ENCODE results near the gene SDHB.
A peak's percentile ranks its signal among the peaks of the same experiment; 100 is the strongest.

The SDHB gene

DNA sequence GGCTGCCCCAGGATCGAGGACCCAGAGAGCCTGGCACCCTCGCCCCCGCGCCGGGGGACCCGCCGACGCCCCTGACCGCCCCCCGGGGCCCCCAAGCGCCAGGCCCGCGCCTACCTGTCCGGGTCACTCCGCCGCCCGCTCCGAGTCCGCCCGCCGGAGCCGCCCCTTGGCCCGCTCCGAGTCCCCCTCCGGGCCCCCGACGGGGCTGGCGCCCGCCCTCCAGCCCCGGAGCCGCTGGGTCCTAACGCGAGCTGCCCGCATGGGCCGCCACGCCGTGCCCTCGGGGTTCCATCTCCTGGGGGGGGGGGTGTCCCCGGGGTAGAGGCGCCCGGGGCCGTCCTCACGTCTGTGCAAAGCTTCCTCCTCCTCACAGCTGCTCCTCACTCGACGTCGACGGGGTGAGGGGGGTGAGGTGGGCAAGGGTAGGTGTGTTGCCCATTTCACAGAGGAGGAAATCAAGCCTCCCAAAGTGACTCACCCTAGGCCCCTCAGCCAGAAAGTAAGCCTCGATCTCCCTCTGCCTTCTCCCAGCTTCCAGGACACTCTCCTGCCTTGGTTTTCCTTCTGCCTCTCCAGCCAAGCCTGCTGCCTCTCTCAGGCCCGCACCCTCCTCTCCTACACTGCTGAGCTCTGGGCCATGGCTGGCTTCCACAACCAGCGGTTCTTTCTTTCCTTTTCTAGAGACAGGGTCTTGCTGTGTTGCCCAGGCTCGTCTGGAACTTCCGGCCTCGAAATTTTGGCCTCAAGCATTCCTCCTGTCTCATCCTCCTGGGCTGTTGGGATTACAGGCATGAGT is 73.2 kb downstream of the SDHB start, which contains the start of gene MFAP2:
TSS of gene MFAP2 (minus strand) at position 148 of the 796 bp plus-strand sequence. CDS start 2,347 bp downstream, outside the sequence.
- DNase-seq, result no peak

DNA sequence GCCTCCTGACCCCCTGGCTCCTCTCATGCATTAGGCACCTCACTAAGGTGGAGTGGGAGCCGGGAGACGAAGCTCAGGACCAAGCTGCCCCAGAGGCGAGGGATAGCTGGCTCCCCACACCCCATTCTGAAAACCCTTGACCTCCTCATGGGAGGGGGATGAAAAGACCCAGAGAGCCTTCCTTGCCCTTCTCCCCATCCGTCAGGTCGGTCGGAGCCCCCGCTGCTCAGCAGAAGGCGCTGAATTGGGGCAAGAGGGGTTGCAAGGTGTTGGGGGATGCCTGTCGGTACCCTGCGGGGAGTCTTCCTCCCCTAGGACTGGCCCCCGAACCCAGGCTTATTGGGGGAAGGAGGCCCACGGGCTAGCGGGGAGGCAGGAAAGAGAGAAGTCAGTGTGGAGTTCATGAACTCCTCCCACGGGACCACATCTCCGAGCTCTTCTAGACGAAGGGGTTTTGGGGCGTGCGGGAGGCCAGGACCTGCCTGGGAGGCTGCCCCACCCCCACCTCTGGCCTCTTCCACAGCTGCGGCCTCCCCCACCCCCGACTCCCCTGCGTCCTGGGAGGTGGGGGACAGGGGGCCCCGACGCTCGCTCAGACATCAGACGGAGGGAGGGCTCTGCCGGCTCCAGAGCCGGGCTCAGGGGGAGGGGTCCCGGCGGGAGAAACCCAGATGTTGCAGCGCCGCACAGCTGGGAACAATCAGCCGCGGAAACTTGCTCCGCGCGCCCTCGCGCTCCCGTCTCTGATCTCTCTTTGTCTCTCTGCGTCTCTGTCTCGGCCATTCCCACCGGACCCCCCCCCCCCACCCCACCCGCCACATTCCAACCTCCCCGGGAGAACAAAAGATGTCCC is 74.1 kb downstream of the SDHB start:
- DNase-seq, result no peak

DNA sequence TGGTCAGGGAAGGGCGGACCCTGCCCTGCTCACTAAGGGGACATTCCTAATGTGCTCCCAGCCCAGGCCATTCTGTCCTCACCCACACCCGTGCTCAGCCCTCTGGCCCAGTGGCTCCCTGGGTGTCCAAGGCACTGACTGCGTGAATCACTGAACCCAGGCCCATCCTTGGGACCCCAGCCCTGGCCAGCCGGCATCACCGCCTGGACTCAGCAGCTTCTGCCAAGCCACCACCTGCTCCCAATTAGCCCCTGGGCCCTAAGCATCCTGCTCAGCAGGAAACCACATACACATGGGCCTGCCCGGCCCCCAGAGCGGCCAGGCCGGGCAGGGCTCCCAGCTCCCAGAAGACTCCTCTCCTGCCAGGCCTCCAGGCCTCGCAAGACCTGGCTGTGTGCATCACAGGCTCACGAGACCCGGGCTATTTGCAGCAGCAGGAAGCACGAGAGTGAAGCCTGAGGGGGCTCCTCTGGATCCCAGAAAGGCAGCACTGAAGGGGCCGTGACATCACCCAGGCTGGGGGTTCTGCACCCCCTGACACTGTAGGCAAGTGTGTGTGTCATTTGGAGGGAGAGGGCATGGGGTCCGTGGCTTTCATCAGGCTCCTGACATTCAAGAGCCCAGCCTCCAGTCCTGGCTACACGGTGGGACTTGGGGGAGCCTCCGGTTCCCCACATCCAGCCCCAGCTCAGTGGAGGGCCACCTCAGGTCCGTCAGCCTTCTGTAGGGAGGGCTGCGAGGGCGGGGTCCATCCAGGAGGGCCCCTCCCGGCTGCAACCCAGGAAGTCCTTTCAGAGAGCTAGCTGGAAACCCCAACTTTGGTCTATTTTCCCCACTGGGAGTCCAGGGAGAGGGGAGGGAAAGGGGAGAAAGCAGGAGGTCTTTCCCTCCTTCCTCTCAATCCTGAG is 75.0 kb downstream of the SDHB start:
- DNase-seq, result no peak

DNA sequence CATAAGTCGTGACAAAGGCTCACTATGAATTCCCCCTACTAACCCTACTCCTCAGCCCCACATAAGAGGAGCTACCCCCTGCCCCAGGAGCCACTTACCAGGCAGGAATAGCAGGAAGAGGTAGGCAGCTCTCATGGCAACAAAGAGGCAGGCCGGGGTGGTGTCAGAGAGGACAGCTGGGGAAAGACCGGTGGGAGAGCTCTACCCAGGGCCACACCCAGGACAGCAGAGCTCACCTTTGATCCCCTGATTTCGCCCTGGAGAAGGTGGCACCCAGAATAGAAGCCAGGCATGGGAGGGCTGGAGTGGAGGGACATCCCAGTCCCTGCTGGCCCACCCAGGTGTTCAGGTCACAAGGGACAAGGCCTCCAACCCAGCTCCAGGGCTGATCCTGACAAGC is 75.7 kb downstream of the SDHB start:
- DNase-seq, result no peak

DNA sequence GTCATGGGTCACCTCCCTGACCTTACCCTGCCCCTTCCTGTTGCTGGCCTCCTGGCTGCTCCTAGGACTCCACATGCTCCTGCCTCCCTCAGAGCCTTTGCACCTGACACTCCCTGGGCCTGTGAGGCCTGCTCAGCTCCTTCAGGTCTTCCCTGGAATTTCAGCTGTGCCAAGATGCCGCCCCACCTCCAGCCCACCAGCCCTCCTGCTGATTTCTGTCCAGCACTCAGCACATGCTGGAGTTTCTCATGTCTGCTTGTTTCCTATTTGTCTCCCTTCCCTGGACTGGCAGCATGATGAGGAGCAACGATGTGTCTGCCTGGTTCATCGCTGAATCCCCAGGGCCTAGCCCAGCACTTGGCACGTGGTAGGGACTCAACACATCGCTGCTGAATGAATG is 76.5 kb downstream of the SDHB start:
- DNase-seq, result no peak

DNA sequence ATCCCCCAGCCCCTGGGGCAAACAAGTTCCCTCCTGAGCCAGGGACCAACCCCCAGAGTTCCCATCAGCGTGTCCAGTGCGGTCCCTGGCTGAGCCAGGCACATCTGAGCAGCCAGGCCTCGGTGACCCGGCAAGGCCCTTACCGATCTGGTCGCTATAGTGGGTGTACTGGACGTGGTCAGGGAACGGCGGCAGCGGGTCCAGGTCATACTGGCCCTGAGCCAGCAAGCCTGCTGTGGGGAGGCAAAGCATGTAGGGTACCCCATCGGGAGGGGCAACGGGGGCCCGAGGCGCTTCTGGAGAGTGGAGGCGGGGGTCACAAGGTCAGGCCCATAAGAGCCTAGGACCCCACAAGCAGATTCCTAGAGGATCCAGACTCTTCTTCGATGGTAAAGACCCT is 76.9 kb downstream of the SDHB start:
- no peak for DNase-seq

DNA sequence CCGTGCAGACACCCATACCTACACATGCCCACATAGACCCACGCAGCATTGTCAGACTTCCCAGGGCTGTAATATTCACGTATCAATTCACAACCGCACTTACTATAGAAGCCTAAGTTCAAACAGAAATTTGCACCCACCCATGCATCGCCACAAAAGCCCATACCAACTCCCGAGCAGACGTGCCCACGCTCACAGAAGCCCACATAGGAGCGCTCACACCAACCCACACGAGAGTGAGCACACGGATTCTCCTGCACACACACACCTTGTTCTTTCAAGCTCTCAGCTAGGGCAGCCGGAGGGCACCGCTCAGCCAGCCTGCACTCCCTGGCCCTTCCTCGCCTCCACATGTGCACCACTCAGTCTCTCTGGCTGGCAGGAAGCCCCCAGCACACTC is 78.0 kb downstream of the SDHB start:
- no peak for DNase-seq

DNA sequence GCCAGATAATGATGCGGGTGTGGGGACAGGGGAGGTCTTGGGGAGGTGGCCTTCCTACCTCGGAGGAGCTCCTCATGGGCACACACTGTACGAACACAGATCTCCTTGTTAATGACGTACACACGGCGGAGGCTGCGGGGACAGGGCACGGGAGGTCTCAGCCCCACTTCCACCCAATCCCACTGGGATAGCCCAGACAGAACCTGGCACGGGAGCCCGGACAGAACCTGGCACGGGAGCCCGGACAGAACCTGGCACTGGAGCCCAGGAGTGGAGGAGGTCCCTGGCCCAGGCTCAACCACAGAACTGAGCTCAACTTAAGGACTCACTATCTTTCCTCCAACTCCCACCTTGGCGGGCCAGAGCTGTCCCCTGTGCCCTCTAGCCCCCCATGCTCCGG is 78.6 kb downstream of the SDHB start:
- no peak for DNase-seq

DNA sequence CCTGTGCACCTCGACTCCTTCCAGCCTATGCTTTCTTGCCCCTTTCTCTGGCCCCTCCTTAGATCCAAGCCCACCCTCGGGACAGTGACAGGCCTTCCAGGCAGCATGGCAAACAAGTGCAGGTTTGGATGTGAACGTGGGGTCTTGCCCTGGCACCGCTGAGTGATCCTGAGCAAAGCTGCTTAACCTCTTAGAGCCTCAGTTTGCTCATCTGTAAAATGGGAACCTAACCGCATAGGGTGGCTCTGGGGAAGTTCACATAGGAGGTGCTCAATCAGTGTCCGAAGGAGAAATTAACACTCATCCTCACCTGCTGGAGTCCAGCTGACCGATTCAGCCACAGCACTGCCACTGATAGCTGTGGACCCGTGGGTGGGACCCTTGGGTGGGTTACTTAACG is 80.6 kb downstream of the SDHB start:
- no peak for DNase-seq

DNA sequence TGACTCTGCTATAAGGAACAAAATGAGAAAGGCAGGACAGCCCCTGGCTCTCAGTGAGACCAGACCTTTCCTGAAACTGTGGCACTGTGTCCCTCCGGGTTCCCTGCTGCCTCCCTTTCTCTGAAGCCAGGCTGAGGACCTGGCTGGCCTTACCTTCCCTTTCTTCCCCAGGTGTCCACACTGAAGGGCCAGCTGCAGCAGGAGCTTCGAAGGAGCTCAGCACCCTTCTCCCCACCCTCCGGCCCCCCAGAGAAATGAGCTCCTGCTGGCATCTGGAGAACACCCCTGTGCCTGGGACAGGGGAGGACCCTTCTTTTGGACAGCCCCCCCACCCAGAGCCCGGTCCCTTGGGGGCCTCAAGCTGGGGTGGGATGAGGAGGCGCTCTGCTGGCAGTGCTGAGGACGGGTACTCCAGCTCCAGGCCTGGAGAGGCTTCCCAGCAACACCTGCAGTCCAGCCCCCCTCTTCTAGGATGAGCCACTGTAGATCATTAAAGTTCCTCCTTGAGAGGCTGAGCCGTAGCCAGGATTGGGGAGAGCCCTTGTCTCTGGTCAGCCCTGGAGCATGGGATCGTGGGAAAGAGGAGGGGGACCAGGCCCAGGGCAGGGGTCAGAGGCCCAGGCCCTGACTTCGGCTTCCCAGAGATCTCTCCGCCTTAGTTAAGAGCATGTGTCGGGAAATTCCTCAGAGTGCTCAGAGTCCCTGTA is 81.5 kb downstream of the SDHB start:
- no peak for DNase-seq

DNA sequence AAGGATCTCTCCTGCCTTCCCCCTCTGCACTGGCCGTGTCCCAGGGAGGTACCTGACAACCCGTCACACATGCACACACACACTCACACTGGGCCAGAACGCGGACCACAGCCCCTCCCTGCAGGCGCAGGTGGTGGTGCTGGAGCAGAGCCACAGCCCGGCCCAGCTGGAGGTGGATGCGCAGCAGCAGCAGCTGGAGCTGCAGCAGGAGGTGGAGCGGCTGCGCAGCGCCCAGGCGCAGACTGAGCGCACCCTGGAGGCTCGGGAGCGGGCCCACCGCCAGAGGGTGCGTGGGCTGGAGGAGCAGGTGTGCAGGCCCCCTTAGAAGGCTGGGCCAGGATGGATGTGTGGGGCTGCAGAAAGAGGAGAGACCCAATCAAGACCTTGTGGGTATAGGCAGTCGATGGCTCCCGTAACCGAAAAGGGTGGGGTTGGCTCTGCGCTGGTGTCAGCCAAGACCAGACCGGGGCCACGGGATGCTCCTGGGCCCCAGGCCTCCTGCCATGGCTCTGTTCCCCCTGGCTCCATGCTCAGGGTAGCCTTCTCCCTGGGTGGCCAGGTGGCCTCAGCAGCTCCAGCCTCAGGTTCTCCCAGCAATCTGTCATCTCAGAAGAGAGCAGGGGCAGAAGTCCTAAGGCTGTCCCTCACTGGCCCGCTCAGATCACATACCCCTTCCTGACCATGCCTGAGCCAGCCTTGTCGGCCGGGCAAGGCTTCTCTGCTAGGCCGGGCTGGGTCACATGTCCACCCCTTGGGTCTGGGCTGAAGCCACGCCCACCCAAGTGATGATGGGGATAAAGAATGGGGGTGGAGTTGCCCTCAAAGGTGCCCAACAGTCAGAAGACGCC is 82.3 kb downstream of the SDHB start:
- DNase-seq, result peak; percentile 56

DNA sequence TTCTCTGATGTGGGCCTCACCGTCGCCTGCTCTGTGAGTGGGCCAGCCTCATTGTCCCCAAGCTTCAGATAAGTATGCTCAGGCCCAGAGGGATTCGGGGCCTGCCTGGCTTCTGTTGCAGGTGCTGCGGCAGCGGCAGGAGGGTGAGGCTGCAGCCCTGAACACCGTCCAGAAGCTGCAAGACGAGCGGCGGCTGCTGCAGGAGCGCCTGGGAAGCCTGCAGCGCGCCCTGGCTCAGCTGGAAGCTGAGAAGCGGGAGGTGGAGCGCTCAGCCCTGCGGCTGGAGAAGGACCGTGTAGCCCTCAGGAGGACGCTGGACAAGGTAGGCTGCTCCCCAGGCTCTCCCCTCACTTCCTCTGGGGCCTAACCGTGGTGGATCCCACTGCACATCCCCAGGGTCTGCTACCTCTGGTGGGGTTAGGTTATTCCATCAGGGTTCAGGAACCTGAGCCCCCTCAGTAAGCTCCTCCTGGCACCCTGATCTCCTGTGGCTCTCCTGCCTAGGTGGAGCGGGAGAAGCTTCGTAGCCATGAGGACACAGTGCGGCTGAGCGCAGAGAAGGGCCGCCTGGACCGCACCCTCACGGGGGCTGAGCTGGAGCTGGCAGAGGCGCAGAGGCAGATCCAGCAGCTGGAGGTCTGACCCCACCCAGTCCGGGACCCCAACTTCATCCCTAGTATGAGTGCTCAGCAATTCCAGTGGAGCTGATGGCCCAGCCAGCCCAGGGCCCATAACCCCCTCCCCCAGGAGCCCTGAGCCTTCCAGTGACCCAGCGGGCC is 83.5 kb downstream of the SDHB start:
- DNase-seq, result no peak

DNA sequence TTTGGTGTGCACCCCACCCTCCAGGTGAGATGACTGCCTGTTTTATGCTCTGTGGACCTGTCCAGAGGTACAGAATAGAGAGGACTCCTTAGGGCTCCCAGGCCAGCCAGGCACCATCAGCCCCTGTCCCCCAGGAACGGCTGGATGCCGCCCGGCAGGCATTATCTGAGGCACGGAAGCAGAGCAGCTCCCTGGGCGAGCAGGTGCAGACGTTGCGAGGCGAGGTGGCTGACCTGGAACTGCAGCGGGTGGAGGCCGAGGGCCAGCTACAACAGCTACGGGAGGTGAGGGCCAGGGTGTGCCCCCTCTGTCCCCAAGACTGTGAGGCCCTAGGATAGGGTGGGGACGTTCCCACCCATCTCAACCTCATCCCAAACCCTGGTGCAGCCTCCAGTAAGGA is 84.2 kb downstream of the SDHB start:
- no peak for DNase-seq

DNA sequence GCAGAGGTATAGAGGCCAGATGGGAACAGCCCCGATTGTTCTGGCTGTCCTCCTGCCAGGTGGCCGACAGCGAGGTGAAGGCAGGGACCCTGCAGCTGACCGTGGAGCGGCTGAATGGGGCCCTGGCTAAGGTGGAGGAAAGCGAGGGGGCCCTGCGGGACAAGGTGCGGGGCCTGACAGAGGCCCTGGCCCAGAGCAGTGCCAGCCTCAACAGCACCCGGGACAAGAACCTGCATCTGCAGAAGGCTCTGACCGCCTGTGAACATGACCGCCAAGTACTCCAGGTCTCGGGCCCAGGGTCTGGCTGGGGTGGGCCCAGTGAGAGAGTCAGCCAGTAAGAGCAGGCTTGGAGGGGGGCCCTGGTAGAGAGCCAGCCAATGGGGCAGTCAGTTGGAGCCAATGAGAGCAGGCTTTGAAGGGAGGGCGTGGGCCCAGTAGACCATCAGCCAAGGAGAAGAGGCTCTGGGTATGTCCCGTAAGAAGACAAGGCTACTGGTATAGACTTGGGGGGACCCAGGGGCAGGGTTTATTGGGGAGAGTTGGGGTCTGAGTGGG is 84.7 kb downstream of the SDHB start:
- no peak for DNase-seq

Measured in DMS 273 treated with DMSO at 0.1 percent for 48 hours (cell line).